ENCODE measurements around the gene NR2F2. TPM values are rescaled to one million over a fixed set of nuclear protein-coding genes. Genes with fewer than 3 reads are reported as not detected.

Gene NR2F2
- total and polyA plus RNA-seq, 2 experiments from 2014 or later, result 0.16 TPM; not detected in 1

GRCh38 chr15:96331945-96332636 lies 1.6 kb downstream of the NR2F2 start:
- no peak overlapping the region for H2AFZ ChIP-seq
- Mint-ChIP-seq H3K27ac (no peak overlapping the region), H3K4me1 (peaks cover 61% of the 10 kb centered on the region), H3K4me3 (peak overlapping the region; percentile 72), H3K9me3 (peaks cover 3% of the 10 kb centered on the region), H3K36me3 (ENCODE audit: low read depth) (no peaks in the 10 kb centered on the region), H3K27me3 (ENCODE audit: insufficient read depth, low read depth, poor library complexity) (peaks cover 93% of the 10 kb centered on the region)
- peaks cover 95% of the 10 kb centered on the region for H3K27me3 ChIP-seq (ENCODE audit: insufficient read depth)
- no peaks in the 10 kb centered on the region for H3K36me3 ChIP-seq (ENCODE audit: insufficient read depth)
- ATAC-seq (no peak), DNase-seq (ENCODE audit: low spot score) (peak; percentile 82)
- peaks cover 78% of the 10 kb centered on the region for H3K4me1 ChIP-seq (ENCODE audit: insufficient read depth)
- TF ChIP-seq EZH2 (IDR thresholded peaks at IDR 0.05; ENCODE audit: low read depth, unreplicated experiment) (peak; percentile 100), EZH2phosphoT487 (IDR thresholded peaks at IDR 0.05; ENCODE audit: unreplicated experiment) (peak; percentile 99), ETS1 (IDR thresholded peaks at IDR 0.05) (no peak), ZNF462 (CRISPR knock-in tag; IDR thresholded peaks at IDR 0.05) (no peak), REST (IDR thresholded peaks at IDR 0.05; ENCODE audit: unreplicated experiment) (no peak), NANOG (IDR thresholded peaks at IDR 0.05; ENCODE audit: borderline replicate concordance) (no peak)
- H3K4me3 ChIP-seq, result peak overlapping the region; percentile 54
- peaks cover 13% of the 10 kb centered on the region; the same call in 1 of the 2 replicates for H4K20me1 ChIP-seq (replicated peaks; ENCODE audit: insufficient read depth)
- H3K4me2 ChIP-seq, result peak overlapping the region; percentile 83
- no peak overlapping the region for H3K27ac ChIP-seq (ENCODE audit: low read depth)
- peaks cover 37% of the 10 kb centered on the region for H3F3A ChIP-seq (replicated peaks; ENCODE audit: low read depth)
- H3K9me2 ChIP-seq (ENCODE audit: insufficient read depth), result no peaks in the 10 kb centered on the region
- no peaks in the 10 kb centered on the region for H3K79me2 ChIP-seq (replicated peaks; ENCODE audit: insufficient read depth)
